A549 (cell line): ENCODE data around the gene TAF8.

Experiments
- CTCF ChIP-seq: fragments of >200 bp; sonication (Bioruptor Twin); formaldehyde crosslinking; IDR thresholded peaks from 3 replicates; pipeline ENCODE4 v1.5.1; 2016
- KDM1A ChIP-seq: fragments of 200-600 bp; sonication (generic); IDR thresholded peaks from 2 replicates; pipeline ENCODE4 v1.6.1; 2016; ENCODE audit warnings: low read depth, mild to moderate bottlenecking
- POLR2A ChIP-seq: IDR thresholded peaks from 2 replicates; pipeline ENCODE4 v1.6.1; 2012; ENCODE audit warnings: mild to moderate bottlenecking, low read length
- REST ChIP-seq: fragments of 200-600 bp; sonication (generic); IDR thresholded peaks from 2 replicates; pipeline ENCODE4 v1.6.1; 2016; ENCODE audit warnings: antibody characterized with exemption, mild to moderate bottlenecking, moderate library complexity
- TP53 ChIP-seq: fragments of 250-450 bp; sonication (Bioruptor Pico); IDR thresholded peaks from 2 replicates; pipeline ENCODE4 v1.5.0; 2021; ENCODE audit warnings: mild to moderate bottlenecking, moderate library complexity

GRCh38 chr6:42043787-42044475 lies 6.4 kb upstream of the TAF8 start:
- TF ChIP-seq REST (no peak), TP53 (CRISPR knock-in tag) (no peak), KDM1A (no peak), CTCF (peak; percentile 88), POLR2A (no peak)
